Midbrain (tissue), 1 donor: ENCODE measurements around the gene MDGA2.
A peak's percentile ranks its signal among the peaks of the same experiment; 100 is the strongest.
"Not testable (repeated sequence)": the region's sequence is repeated elsewhere in the genome, so short reads cannot be mapped to it uniquely, and the experiment has no call there.

Experiments
- DNase-seq: peaks from one replicate; lab custom pipeline; 2025; lab: John Stamatoyannopoulos, UW

The MDGA2 gene

DNA sequence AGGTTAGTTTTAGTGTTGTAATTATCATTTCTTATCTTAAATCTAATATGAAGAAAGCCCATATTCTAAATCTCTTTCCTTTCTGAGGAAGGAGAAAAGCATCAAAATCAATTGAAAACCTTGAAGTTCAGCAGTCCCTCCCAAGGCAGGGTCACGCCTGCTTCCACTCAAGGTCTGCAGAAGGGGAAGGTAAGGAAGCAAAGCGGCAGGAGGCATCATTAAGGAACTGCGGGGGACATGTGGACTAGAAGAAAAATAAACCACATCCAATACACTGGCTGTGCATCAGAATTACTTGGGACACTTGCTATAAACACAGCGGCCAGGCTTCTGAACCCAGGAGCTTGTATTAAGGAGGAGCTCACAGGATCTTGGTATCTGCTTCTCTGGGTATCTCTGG, 759.9 kb downstream of the MDGA2 start:
- DNase-seq = not testable (repeated sequence)

DNA sequence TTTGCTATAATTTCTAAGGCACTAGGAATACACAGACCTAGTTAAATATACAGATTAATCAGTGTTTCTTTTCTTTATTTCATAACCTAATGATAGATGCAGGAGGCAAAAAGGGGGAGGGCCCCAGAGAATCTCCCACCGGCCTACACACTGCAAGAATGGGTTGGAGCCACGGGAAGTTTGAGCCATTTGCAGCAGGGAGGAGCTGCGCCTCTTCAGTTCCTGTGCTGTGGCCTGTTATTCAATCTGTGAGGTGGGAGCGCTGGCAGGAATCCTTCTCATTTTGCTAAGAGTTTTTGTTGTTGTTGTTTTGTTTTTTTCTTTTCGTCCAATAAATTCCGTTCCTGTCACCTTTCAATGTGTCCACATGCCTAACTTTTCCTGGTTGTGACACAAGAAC, 772.6 kb downstream of the MDGA2 start:
- DNase-seq = no peak

DNA sequence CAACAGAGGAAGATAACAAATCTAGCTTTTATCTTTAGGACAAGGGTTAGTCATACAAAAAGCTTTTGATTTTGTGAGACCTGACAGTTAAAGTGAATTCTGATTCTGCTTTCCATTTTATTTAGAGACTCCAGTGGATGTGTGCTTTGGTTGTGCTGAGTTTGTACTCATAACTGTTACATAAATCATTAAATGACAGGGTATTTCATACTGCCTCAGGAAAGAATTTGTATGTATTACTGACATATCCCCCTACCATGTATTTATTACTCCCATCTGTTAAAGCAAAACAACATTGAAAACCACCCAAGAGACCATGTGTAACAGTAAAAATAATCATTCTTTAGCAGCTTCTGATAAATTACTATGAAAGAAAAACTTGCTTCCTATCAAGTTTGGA, 780.9 kb downstream of the MDGA2 start:
- no peak for DNase-seq

DNA sequence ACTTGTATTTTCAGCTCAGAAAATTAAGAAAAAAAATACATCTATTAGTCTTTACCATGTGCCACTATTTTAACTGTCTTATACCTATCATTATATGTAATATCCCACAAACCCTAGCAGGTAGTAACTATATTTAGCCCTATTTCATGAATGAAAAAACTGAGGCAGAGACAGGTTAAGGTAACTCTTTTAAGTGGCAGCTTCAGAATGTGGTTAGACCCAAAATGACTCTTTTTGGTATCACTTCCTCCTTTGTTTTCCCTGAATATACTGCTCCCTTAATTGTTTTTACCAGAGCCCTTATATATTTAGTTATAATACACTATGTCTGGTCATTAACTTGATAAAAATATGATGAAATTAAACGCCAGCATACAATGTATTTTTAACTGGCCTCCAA, 788.3 kb downstream of the MDGA2 start:
- no peak for DNase-seq

- DNase-seq = no peak
Observed at GRCh38 chr14:46885566-46885965, 789.8 kb downstream of the MDGA2 start.

GRCh38 chr14:46861753-46862152, 813.7 kb downstream of the MDGA2 start:
- no peak for DNase-seq

DNA sequence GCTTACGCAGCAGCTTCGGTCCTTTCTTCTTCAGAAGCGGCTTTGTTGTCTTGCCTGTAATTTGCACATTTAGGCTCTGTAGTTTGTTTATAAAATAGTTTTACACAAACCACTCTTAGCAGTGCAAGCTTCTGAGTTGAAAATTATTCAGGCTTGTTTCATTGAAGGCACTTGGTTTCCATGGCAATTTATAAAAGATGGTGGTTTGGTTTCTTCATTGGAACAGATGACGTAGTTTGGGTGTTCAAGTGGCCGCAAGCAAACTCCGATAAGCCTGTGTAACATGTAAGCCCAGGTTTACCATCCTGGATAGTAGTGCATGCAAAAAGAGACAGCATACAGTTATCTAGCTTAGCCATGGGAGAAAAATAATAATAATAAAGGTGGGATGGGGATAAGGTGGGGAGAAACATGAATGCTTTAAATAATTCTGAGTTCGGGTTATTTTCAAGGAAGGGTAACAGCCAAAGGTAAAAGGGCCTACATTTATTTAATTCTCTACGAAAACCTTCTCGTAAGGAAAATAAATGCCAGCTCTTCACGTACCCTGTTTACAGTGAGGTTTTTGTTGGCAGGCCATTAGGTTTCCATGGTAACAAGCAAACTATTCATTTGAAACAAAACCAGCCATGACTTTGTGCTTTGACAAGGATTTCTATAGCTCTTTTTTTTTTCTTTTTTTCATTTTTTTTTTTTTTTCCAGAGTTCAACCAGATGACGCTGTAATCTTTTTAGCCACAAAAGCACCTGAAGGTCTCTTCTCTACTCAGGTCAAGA, 834.3 kb downstream of the MDGA2 start:
- DNase-seq = peak; percentile 19

DNA sequence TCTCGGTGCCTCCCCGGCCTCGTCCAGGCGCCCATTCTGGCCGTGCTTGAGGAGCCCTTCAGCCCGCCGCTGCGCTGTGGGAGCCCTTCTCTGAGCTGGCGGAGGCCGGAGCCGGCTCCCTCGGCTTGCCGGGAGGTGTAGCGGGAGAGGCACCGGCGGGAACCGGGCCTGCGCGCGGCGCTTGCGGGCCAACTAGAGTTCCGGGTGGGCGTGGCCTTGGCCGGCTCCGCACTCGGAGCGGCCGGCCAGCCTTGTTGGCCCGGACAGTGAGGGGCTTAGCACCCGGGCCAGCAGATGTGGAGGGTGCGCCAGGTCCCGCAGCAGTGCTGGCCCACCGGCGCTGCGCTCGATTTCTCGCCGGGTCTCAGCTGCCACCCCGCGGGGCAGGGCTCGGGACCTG, 855.1 kb downstream of the MDGA2 start:
- DNase-seq = no peak

DNA sequence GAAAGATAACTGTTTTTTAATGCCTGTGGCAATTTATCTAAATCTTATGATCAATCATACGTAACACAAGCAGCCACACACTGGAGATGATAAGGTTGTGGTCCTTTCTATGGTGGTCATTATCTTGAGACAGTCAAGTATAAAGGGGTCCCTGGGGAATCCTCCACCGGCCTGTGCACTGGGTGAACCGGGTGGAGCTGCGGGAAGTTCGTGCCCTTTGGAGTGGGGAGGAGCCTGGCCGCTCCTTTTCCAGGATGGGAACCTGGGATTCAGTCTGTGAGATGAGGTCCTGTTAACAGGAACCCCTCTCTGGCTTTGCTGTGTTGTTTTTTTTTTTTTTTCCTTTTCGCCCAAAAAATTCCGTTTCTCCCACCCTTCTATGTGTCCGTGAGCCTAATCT, 856.3 kb downstream of the MDGA2 start:
- no peak for DNase-seq

- no peak for DNase-seq
Observed at GRCh38 chr14:46818147-46818546, 857.3 kb downstream of the MDGA2 start.

- no peak for DNase-seq
Observed at GRCh38 chr14:46793144-46793543, 882.3 kb downstream of the MDGA2 start.
